Prostate gland (tissue), 2 donors: ENCODE data around the gene HCK.

Experiments used
- CTCF ChIP-seq, 4 experiments: fragments of 200-600 bp in 2 of 4; fragments of 450-650 bp in 2 of 4; sonication (generic) in 2 of 4; IDR thresholded peaks; 1 replicate in 3 of 4; 2 replicates in 1 of 4; pipeline ENCODE4 v1.5.1; 2016 to 2019; ENCODE audit warnings: antibody characterized with exemption in 4 of 4, mild to moderate bottlenecking in 2 of 4, moderate library complexity in 2 of 4
- POLR2A ChIP-seq: fragments of 450-650 bp; IDR thresholded peaks from one replicate; pipeline ENCODE4 v1.6.1; 2016; ENCODE audit warnings: antibody characterized with exemption, mild to moderate bottlenecking

- TF ChIP-seq CTCF (IDR thresholded peaks at IDR 0.05) (no peak), POLR2A (no peak)
These were observed 72.9 kb downstream of the HCK start for GRCh38 chr20:32124916-32125454.
